Stimulated activated naive CD8-positive, alpha-beta T cell treated with anti-CD3 and anti-CD28 coated beads, Interleukin-15, amount 100 ng/mL, for 72 hours (primary cell): ENCODE measurements around the gene FAM227B.
"Not testable (repeated sequence)": the region's sequence is repeated elsewhere in the genome, so short reads cannot be mapped to it uniquely, and the experiment has no call there.

Experiments
- ATAC-seq: fragments of 150-1000 bp; cut with Tn5 transposase; 2 replicates; pipeline ENCODE4 v1.10.0; 2021; ENCODE audit warnings: mild to moderate bottlenecking, moderate library complexity
- DNase-seq, 2 donors: peaks; one replicate each; pipeline ENCODE4 v3.0.0; 2021 to 2022
- H3K27ac Mint-ChIP-seq, 2 donors: one replicate each; pipeline ENCODE4 v1.8.0; 2022; ENCODE audit warnings: mild to moderate bottlenecking in 2 of 2, mixed read lengths in 2 of 2, moderate library complexity in 2 of 2
- H3K27me3 Mint-ChIP-seq: one replicate; pipeline ENCODE4 v1.8.0; 2022; ENCODE audit warnings: mixed read lengths
- H3K4me1 Mint-ChIP-seq: one replicate; pipeline ENCODE4 v1.8.0; 2022; ENCODE audit warnings: mild to moderate bottlenecking, mixed read lengths
- H3K4me3 Mint-ChIP-seq, 2 donors: one replicate each; pipeline ENCODE4 v1.8.0; 2022; ENCODE audit warnings: mild to moderate bottlenecking in 2 of 2, mixed read lengths in 2 of 2, moderate library complexity in 1 of 2
- H3K9me3 Mint-ChIP-seq, 2 donors: one replicate each; pipeline ENCODE4 v1.8.0; 2022; ENCODE audit warnings: mixed read lengths in 2 of 2

The FAM227B gene, protein sequence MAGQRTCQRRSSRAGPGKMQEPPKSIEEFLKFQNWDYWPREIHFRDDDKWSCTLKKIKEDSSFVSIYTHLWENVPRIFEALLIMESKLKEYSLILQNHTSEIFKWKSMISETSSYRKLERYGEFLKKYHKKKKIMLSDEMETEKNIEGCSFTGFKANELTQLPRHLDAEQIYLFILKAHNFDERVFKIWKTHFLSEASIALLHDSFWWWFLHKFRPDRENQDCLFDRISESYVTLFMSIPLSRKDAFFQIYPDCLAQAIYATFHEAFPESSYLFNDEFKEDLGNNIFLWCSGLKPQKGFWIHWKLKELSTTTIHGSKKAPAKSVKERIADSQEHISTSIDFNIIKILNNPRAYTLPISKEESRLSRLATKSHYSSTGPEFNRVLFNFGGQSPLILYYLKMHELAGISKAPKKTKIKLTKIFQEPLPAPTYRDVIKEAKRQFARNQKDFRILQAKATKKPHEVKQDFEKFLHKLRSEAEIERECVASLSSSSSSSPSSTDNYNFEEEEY

DNA sequence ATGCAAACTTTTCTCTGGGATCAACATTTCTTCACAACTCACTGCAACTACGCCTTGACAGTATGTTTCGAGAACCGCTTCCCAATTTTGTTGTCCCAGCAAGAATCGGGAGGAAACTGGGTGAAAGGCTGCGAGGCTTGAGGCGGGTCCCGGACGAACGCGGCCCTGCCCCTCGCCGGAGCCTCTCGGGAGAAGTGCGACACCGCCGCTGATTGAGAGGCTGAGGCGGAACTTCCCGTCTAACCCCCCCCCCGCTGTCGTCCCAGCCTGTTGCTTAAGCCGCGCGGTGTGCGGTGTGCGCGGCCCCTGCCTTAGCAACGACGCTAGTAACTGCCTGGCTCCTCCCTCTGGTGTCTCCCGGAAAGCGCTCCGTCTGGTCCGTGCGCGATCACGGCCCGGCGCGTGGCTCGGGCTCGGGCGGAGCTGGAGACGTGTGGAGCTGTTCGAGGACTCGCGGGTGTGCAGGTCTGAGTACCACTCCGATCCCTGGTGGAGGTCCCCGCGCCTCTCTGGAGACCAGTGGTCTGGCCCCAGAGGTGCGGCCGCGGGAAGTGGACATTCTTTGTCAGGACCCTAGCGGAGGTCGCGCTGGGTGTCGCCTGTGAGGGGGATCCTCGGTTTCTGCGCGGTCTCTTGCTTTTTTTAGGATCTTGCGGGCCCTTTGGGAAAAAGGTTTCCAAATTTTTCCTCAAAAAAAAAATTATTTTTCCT lies at the start of gene FAM227B, which contains the start of gene DTWD1:
Gene FAM227B, minus strand, starts transcription at position 161 of the 711 bp plus-strand sequence. CDS start 5,647 bp downstream, outside the sequence.
Gene DTWD1, plus strand, starts transcription at position 391 of the 711 bp plus-strand sequence. CDS start 4,120 bp downstream, outside the sequence.
- ATAC-seq (peak; percentile 99), DNase-seq (peak; percentile 94 to 96)
- Mint-ChIP-seq H3K27me3 (no peaks in the 10 kb centered on the region), H3K4me1 (peaks cover 35% of the 10 kb centered on the region), H3K4me3 (peak within 1 kb of the TSS; percentile 94 to 95), H3K9me3 (peaks cover 5 to 8% of the 10 kb centered on the region in 2 donors), H3K27ac (peak within 1 kb of the TSS; percentile 96)

DNA sequence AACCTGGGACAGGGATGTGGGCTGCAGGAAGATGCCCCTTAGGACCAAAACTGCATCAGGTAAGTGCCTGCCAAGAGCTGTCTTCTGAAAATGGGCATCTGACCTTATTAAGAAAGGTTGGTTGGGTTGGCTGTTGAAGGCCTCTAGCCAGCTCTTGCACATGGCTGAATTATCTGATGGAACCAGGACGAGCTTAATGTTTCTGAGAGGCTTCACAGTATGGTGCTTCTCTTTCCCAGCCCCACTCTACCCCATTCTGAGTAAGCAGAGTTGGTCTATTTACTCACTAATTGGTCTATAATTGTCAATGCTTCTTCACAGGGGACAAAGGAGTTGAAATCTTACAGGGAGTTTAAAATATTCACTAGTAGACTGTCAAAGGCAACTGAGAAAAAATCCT lies 48.7 kb upstream of the FAM227B start:
- Mint-ChIP-seq H3K4me1 (no peaks in the 10 kb centered on the region), H3K9me3 (no peaks in the 10 kb centered on the region), H3K27ac (no peak overlapping the region), H3K27me3 (no peaks in the 10 kb centered on the region), H3K4me3 (no peak overlapping the region)
- no peak for DNase-seq
- ATAC-seq: no peak

DNA sequence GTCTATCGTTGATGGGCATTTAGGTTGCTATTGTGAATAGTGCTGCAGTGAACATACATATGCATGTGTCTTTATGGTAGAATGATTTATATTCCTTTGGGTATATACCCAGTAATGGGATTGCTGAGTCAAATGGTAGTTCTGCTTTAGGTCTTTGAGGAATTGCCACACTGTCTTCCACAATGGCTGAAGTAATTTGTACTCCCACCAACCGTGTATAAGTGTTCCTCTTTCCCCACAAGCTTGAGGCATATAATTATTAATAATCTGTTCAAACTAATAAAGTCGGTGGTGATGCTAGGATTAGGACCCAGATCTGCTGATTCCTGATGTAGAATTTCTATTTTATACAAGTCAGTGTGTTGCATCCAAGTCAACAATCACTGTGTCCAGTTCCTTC lies 45.9 kb upstream of the FAM227B start:
- not testable (repeated sequence) for ATAC-seq, H3K27ac Mint-ChIP-seq, DNase-seq, H3K4me3 Mint-ChIP-seq, H3K27me3 Mint-ChIP-seq, H3K9me3 Mint-ChIP-seq, H3K4me1 Mint-ChIP-seq

DNA sequence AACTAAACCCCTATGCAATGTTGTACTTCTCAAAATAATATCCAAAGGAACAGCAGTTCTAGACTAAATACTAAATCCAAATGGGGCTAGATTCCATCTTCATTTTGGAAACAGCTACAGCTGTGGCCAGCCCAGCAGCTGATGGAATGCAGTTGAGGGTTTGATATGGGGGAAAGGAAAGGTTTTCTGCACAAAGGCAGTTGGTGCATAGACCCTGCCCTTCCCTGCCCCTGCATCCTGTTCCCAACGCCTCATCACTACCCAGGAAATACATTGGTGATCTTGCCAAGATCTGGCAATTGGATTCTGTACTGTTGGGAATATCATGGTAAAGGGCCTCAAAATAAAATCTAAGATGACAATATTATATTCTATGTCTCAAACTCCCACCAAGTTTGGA lies 44.1 kb upstream of the FAM227B start:
- ATAC-seq (no peak), DNase-seq (no peak)
- Mint-ChIP-seq H3K27ac (no peak overlapping the region), H3K9me3 (no peaks in the 10 kb centered on the region), H3K27me3 (peaks cover 6% of the 10 kb centered on the region), H3K4me3 (no peak overlapping the region), H3K4me1 (no peaks in the 10 kb centered on the region)

DNA sequence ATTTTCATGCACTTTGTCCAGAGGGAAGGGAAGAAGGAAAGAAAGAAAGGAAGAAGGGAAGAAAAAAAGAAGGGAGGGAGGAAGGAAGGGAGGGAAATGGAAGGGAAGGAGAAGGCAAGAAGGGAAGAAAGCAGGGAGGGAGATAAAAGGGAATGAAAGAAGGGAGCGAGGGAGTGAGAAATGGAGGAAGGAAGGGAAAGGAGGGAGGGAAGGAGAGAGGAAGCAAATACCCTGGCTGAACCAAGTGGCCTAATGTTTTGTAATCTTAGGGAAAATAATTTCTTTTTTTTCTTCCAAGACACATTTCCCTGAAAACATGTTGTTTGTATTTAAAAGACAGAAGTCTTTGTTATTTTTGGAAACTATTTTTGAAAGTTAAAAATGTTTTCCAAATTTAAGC lies 36.1 kb upstream of the FAM227B start:
- no peak overlapping the region for H3K4me3 Mint-ChIP-seq
- H3K27me3 Mint-ChIP-seq: no peaks in the 10 kb centered on the region
- H3K9me3 Mint-ChIP-seq: peaks cover 16 to 23% of the 10 kb centered on the region in 2 donors
- no peak for ATAC-seq
- DNase-seq: no peak
- H3K4me1 Mint-ChIP-seq: no peaks in the 10 kb centered on the region
- no peak overlapping the region for H3K27ac Mint-ChIP-seq

DNA sequence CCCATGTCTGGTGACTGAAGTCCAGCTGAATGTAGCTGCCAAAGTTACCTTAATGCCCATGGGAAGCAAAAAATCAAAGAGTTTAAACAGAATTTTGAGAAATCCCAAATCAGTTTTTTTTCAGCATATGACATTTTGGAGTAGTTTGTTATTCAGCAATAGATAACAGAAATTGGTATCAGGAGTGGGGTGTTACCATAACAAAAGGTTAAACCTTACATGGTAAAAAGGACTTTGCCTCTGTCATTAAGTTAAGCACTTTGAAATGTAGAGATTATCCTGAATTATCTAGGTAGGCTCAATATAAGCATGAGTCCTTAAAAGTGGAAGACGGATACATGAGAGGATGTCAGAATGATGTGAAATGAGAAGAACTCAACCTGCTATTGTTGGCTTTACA lies 32.3 kb upstream of the FAM227B start:
- Mint-ChIP-seq H3K27me3 (no peaks in the 10 kb centered on the region), H3K4me1 (no peaks in the 10 kb centered on the region), H3K27ac (no peak overlapping the region), H3K9me3 (peaks cover 16 to 17% of the 10 kb centered on the region in 2 donors), H3K4me3 (no peak overlapping the region)
- ATAC-seq: no peak
- no peak for DNase-seq

DNA sequence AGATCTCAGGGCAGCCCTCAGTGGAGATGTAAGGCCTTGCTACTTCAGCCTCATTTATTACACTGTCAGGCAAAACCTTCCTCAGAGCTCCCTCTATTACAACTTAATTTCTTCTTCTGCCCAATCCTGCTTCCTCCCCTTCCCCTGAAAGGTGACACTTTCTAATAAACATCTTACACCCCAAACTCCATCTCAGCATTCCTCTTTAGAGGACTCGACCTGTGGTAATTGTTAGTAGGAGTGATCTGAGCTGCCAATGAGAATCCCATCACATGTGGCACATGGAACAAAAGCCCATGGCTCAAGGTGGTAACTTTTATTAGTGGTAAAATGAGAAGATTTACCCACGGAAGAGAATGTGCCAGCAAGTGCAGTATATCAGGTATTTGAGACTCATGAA lies 30.1 kb upstream of the FAM227B start:
- H3K4me3 Mint-ChIP-seq: no peak overlapping the region
- H3K27ac Mint-ChIP-seq: no peak overlapping the region
- peaks cover 16% of the 10 kb centered on the region in 2 donors for H3K9me3 Mint-ChIP-seq
- ATAC-seq (no peak), DNase-seq (no peak)
- H3K4me1 Mint-ChIP-seq: no peaks in the 10 kb centered on the region
- no peaks in the 10 kb centered on the region for H3K27me3 Mint-ChIP-seq

DNA sequence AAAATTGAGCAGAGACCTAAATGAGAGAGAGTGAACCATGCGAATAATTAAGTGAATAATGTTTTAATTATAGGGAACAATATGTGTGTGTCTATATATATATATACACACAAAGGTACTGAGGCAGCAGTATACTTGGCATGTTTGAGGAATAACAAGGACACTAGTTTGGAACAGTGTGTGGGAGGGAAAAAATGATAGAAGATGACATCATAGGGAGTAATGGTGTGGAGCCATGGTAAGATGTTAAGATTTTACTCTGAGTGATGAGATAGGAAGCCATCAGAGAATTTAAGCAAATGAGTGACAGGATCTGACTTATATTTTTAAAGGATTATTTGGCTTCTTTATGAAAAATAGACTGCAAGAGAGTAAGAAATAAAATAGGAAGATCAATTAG lies 29.4 kb upstream of the FAM227B start:
- H3K9me3 Mint-ChIP-seq: peaks cover 16% of the 10 kb centered on the region in 2 donors

DNA sequence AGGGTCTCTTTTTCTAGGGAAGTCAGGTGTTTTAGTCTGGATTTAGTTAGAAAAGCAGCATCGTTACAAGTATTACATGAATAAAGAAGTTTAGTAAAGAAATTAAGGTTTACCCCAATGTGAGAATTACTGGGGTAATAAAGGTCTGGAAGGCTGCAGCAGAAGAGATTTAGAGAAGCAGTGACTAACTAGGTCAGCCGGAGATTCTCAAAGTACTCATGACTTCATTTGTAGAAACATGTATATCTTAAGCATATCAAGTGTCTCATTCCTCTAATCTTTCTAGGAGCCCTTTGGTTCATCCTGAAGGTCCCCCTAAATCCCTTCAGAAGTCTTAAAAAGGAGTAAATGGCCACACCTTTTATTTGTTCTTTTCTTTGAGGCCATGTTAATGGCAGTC lies 26.3 kb upstream of the FAM227B start:
- Mint-ChIP-seq H3K4me3 (no peak overlapping the region), H3K27ac (peak overlapping the region in 1 of 2 donors; percentile 35), H3K9me3 (peaks cover 0 to 2% of the 10 kb centered on the region in 2 donors), H3K27me3 (no peaks in the 10 kb centered on the region), H3K4me1 (no peaks in the 10 kb centered on the region)
- DNase-seq (no peak), ATAC-seq (no peak)

More for the DNA sequence above, 29.4 kb upstream of the FAM227B start:
- Mint-ChIP-seq H3K4me1 (no peaks in the 10 kb centered on the region), H3K27ac (no peak overlapping the region), H3K4me3 (no peak overlapping the region), H3K27me3 (no peaks in the 10 kb centered on the region)
- no peak for DNase-seq
- ATAC-seq: no peak

DNA sequence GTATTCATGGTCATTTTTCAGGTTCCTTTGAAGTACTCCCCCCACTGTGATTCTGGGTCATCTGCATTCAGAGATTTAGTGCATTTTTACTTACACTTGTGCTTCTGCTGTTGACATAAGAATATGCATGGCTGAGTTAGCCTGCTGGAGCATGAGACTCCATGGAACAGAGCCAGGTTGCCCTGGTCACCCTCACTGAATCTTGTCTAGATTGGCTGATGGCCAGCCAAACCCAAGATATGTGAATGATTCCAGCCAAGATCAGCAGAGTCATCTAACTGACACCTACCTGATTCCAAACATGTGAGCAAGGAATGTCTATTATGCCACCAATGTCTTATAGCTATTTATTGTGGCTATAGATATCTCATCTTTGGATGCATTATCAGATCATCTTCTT lies 25.3 kb upstream of the FAM227B start:
- DNase-seq: no peak
- ATAC-seq: no peak
- Mint-ChIP-seq H3K4me3 (no peak overlapping the region), H3K27me3 (no peaks in the 10 kb centered on the region), H3K27ac (peak overlapping the region in 1 of 2 donors; percentile 55), H3K4me1 (no peaks in the 10 kb centered on the region), H3K9me3 (no peaks in the 10 kb centered on the region)

DNA sequence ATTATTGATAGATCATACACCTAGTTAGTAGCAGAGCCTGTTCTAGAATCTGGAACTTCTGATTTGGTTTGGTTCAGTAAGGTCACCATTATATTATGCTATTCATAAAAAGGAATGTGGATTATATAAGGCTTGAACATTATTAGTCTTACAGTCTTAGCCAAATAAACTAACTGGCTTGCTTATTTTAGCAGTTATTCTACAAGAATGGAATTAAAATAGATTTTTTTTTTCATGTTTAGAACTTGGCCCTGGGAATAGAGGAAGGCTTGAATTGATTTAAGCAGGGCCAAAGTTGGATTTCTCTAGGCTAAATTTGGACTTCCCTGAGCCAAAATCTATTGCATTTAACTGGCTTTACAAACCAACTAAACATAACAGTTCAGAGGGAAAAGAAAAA lies 24.7 kb upstream of the FAM227B start:
- H3K4me1 Mint-ChIP-seq: no peaks in the 10 kb centered on the region
- H3K27me3 Mint-ChIP-seq: no peaks in the 10 kb centered on the region
- DNase-seq (no peak), ATAC-seq (no peak)
- no peak overlapping the region for H3K4me3 Mint-ChIP-seq
- H3K9me3 Mint-ChIP-seq: no peaks in the 10 kb centered on the region
- no peak overlapping the region for H3K27ac Mint-ChIP-seq

DNA sequence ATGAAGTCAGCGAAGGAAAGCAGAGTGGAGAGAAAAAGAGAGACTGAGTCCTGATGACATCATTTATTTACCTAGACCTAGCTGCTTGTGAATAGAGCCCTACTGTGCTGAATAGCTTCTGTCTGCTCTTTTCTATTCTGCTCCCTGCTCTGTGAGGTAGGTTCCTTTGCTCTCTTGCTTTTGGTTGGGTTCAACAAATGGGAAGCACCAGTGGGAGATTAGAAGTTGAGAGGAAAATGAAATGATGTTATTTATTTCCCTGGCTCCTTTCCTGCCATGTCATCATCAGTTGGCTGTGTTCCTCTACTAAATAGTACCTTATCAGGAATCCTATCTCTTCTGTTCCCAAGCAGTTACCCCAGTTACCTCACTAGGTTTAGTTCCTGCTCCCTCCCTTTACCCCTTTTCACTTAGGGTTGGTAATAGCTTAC lies 23.8 kb upstream of the FAM227B start:
- DNase-seq (no peak), ATAC-seq (no peak)
- Mint-ChIP-seq H3K27me3 (no peaks in the 10 kb centered on the region), H3K27ac (no peak overlapping the region), H3K9me3 (no peaks in the 10 kb centered on the region), H3K4me1 (no peaks in the 10 kb centered on the region), H3K4me3 (no peak overlapping the region)

DNA sequence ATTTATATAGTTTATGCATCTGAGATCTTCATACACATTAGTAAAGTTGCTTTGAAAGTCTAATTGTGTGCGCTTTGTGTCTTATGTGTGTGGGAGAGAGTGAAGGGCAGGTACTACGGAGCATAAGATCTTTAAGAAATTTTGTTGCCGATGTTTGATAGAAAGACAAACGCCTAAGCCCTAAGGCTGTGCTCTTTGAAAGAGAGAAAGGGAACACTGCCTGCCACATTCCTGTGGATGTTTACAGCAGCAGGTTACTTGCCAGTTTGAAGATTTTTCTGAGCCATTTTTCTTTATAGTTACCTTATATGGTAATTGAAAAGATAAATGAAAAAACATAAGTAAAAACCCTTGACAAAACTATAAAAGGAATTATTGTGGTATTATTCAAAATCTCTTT lies 17.2 kb upstream of the FAM227B start:
- Mint-ChIP-seq H3K4me1 (no peaks in the 10 kb centered on the region), H3K27me3 (no peaks in the 10 kb centered on the region), H3K9me3 (no peaks in the 10 kb centered on the region), H3K27ac (no peak overlapping the region), H3K4me3 (no peak overlapping the region)
- DNase-seq (no peak), ATAC-seq (no peak)

DNA sequence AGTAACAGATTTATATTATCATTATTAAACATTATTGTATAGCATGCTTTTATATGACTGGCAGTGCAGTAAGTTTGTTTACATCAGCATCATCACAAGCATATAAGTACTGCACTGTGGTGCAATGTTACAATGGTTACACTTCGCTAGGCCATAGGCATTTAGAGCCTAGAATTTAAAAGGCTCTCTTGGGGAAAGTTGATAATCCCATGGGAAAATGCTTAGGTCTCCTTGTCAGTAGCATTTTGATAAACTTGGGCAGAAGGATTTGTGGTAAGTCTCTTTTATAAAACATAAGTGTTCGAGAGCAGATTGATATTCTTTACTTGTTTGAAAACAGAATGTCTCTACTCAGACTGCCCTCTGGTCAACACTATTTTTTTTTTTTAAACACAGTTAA lies 7.8 kb upstream of the FAM227B start:
- peaks cover 4 to 7% of the 10 kb centered on the region in 2 donors for H3K9me3 Mint-ChIP-seq
- no peaks in the 10 kb centered on the region for H3K27me3 Mint-ChIP-seq
- H3K4me3 Mint-ChIP-seq: no peak overlapping the region
- no peak for ATAC-seq
- peaks cover 8% of the 10 kb centered on the region for H3K4me1 Mint-ChIP-seq
- peak overlapping the region in 1 of 2 donors; percentile 33 for H3K27ac Mint-ChIP-seq
- no peak for DNase-seq

DNA sequence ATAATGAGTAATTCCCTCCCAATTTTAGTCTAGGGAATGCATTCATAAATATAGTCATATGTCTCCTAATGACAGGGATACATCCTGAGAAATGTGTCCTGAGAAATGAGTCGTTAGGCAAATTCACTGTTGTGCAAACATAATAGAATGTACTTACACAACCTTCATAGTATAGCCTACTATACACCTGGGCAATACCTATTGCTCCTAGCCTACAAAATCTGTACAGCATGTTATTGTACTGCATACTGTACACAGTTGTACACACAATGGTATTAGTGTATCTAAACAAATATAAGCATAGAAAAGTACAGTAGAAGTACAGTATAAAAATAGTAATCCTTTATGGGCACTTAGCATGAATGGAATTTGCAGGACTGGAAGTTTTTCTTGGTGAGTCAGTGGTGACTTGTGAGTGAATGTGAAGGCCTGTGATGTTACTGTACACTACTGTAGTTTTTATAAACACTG lies 6.8 kb upstream of the FAM227B start:
- H3K27me3 Mint-ChIP-seq: no peaks in the 10 kb centered on the region
- H3K9me3 Mint-ChIP-seq: peaks cover 4 to 7% of the 10 kb centered on the region in 2 donors
- H3K4me3 Mint-ChIP-seq: no peak overlapping the region
- H3K27ac Mint-ChIP-seq: no peak overlapping the region
- ATAC-seq (no peak), DNase-seq (no peak)
- H3K4me1 Mint-ChIP-seq: peaks cover 17% of the 10 kb centered on the region
